ENCODE results near the gene TIRAP.
"Not testable (repeated sequence)": the region's sequence is repeated elsewhere in the genome, so short reads cannot be mapped to it uniquely, and the experiment has no call there.

Gene TIRAP, protein sequence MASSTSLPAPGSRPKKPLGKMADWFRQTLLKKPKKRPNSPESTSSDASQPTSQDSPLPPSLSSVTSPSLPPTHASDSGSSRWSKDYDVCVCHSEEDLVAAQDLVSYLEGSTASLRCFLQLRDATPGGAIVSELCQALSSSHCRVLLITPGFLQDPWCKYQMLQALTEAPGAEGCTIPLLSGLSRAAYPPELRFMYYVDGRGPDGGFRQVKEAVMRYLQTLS

DNA sequence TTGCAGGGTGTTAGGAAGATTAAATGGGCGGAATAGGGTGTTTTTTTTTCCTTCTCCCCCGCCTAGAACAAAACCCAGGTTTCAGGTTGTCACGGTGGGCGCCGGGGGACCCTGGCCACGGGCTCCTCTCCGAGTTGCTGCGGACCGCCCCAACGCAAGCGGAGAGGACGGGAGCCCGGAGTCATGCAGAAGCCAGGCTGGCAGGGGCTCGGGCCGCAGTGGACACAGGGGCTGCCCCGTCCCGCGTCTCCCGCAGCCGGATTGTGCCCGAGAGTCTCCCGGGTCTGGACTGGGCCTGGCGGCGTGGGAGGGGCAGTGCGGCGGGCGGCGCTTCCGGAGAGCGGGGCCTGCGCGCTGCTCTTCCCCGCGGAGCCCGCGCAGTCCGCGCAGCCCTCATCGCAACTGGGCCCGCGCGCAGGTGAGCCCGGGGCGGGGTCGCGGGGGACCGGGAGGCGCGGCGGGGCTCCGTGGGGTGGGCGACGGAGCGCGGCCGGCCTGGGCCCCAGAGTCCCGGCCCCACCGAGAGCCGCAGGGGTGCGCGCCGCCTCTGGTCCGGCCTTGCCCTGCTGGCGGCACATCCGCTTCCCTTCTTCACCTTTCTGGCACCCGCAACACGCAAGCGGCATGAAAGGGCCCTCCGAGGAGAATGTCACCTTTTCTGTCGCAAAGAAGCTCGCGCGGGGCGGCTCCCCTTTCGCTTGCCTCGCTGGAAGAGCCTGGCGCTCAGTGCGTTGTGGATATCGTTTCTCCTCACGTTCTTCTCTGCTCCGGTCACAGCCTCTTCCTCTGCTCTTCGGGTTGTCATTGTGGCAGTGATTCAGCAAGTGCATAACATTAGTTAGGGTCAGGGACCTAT, at the start of gene TIRAP:
TIRAP (plus strand) TSS at position 358 of the 856 bp plus-strand sequence. CDS start 7,802 bp downstream, outside the sequence.
- Mint-ChIP-seq H3K9me3 (no peaks in the 10 kb centered on the region), H3K4me3 (peak within 1 kb of the TSS; percentile 97 to 98), H3K4me1 (peaks cover 59% of the 10 kb centered on the region), H3K27ac (peak within 1 kb of the TSS; percentile 98 to 99), H3K27me3 (no peaks in the 10 kb centered on the region)
- ATAC-seq (peak; percentile 80), DNase-seq (peak; percentile 70 to 74)

DNA sequence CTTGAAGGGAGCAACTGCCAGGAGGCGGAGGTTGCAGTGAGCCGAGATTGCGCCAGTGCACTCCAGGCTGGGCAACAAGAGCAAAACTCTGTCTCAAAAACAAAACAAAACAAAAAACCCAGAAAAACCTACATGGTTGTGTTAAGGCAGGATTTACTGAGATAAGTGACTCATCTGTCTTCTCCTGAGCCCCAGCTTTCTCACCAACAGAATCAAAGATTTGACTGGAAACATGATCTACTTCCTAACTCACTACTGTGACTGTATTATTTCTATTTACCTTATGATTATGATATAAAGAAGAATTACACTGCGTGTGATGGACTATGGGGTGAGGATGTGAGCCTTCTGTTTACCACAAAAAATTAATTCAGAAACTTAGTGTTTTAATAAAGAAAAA, 49.5 kb upstream of the TIRAP start:
- no peak for DNase-seq
- Mint-ChIP-seq H3K4me3 (no peak overlapping the region), H3K9me3 (no peaks in the 10 kb centered on the region), H3K27ac (no peak overlapping the region), H3K27me3 (no peaks in the 10 kb centered on the region), H3K4me1 (no peaks in the 10 kb centered on the region)
- no peak for ATAC-seq

DNA sequence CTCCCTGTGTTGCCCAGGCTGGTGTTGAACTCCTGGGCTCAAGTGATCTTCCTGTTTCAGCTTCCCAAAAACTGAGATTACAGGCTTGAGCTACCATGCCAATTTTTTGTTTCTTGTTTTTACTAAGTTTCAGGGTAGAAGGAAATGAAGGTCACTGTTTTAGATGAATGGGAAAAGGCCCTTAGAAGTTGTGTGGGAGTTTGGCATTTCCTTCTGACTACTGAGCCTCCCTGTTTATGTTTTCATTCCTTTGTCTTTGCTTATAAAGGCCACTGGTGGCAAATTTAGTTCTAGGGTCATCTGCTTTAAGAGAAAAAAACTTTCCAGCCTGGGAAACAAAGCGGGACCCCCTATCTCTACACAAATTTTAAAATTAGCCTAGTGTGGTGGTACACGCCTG, 36.3 kb upstream of the TIRAP start:
- H3K4me3 Mint-ChIP-seq = no peak overlapping the region
- no peaks in the 10 kb centered on the region for H3K9me3 Mint-ChIP-seq
- no peaks in the 10 kb centered on the region for H3K27me3 Mint-ChIP-seq
- no peak for ATAC-seq
- H3K4me1 Mint-ChIP-seq = no peaks in the 10 kb centered on the region
- H3K27ac Mint-ChIP-seq = no peak overlapping the region
- DNase-seq = no peak

DNA sequence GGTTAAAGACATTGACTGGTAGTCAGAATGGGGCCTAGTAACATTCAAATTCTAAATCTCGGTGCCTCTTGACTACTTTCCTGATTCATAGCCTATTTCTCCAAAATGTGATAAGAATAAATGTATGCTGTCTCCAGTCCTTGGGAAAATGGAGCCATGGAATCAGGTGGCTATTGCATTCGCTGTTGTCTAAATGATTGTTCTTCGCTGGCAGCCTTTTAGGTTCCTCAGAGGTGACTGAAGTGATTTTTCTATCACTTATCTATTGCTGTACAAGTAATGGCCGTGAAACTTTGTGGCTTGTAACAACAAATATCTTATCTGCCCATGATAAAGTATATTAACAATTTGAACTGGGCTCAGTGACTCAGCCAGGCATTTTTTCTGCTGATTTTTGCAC, 29.6 kb upstream of the TIRAP start:
- DNase-seq (no peak), ATAC-seq (no peak)
- H3K4me1 Mint-ChIP-seq = no peaks in the 10 kb centered on the region
- H3K27me3 Mint-ChIP-seq = no peaks in the 10 kb centered on the region
- no peaks in the 10 kb centered on the region for H3K9me3 Mint-ChIP-seq
- H3K4me3 Mint-ChIP-seq = no peak overlapping the region
- no peak overlapping the region for H3K27ac Mint-ChIP-seq

DNA sequence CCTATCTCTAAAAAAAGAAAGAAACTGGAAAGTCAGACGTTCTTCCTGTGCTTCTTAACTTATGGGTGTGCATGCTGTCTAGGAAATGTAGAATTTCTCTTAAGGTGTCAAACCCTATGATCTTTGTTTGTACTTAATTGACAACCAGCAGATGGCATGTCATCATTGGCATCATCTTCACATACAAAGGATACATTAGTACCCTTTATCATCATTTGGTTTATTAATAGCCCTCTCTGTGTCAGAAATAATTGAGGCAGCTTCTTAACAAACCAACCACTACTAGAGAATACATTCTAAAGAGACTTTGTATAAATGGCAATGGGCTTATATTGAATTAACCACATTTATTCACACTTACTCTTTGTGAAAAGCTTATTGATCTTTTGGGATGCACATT, 28.1 kb upstream of the TIRAP start:
- H3K9me3 Mint-ChIP-seq = no peaks in the 10 kb centered on the region
- H3K27ac Mint-ChIP-seq = no peak overlapping the region
- no peaks in the 10 kb centered on the region for H3K4me1 Mint-ChIP-seq
- H3K27me3 Mint-ChIP-seq = no peaks in the 10 kb centered on the region
- ATAC-seq (no peak), DNase-seq (no peak)
- no peak overlapping the region for H3K4me3 Mint-ChIP-seq

DNA sequence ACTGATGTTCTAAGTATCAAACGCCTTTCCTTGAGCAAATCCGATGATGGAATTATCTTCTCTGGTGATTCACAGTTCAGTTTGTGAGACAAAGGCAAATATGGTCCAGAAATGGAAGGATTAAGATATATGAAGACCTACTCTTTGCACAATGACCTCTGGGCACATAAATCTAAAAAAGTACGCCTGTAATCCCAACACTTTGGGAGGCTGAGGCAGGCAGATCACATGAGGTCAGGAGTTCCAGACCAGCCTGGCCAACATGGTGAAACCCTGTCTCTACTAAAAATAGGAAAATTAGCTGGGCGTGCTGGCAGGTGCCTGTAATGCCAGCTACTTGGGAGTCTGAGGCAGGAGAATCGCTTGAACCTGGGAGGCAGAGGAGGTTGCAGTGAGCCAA, 27.4 kb upstream of the TIRAP start:
- not testable (repeated sequence) for H3K9me3 Mint-ChIP-seq, H3K4me3 Mint-ChIP-seq, H3K4me1 Mint-ChIP-seq, ATAC-seq, H3K27ac Mint-ChIP-seq, H3K27me3 Mint-ChIP-seq, DNase-seq

DNA sequence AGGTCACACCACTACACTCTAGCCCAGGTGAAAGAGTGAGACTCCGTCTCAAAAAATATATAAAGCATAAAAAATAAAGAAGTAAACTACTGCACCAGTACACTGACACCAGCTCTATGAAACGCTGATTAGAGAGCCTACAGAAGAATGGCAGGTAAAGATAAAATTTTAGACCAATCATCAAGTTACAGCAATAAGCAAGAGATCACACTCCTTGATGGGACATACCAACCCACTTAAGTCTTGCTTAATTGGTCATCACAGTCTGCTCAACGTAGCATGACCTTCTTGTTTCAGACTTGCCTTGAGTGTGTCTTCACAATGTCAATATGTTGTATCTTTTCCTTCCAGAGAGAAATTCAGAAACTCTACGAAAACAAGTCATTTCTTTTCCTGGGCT, 26.7 kb upstream of the TIRAP start:
- ATAC-seq (no peak), DNase-seq (no peak)
- Mint-ChIP-seq H3K9me3 (no peaks in the 10 kb centered on the region), H3K27ac (peak overlapping the region in 1 of 2 donors; percentile 52), H3K27me3 (no peaks in the 10 kb centered on the region), H3K4me3 (no peak overlapping the region), H3K4me1 (no peaks in the 10 kb centered on the region)

DNA sequence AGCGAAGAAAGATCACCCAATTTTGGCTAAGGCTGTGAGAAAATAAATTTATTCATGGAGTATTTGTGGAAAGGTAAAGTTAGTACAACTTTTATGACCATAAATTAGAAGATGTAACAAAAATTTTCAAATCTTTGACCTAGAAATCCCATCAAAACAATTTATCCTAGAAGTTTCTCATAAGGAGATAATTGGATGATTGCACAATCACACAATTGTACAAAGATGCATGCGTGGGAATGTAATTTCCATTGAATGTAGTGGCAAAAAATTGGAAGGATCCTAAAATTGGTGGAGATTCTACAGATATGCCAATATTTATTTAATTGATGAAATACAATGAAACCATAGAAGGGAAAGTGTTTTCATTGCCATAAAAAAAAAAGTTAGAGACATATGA, 25.7 kb upstream of the TIRAP start:
- H3K27me3 Mint-ChIP-seq = no peaks in the 10 kb centered on the region
- no peaks in the 10 kb centered on the region for H3K4me1 Mint-ChIP-seq
- no peak for ATAC-seq
- no peak overlapping the region for H3K27ac Mint-ChIP-seq
- no peaks in the 10 kb centered on the region for H3K9me3 Mint-ChIP-seq
- DNase-seq = no peak
- H3K4me3 Mint-ChIP-seq = no peak overlapping the region

DNA sequence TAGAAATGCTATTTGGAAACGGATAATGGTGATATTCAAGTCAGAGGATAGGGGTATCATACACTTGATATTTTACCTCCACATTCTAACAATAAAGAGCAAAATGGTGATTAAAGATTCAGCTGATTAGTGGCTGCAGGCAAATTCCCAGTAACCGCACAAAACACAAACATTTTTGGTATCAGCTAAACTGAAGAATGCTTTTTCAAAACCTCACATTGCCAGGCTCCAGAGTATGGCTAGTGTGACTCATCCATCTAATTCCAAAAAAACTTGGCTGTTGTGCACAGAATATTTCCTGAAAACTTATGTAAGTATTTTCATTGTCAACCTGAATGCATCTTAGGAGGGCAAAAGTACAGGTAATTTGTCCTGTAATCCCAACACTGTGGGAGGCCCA, 25.1 kb upstream of the TIRAP start:
- Mint-ChIP-seq H3K4me3 (no peak overlapping the region), H3K27me3 (no peaks in the 10 kb centered on the region), H3K27ac (no peak overlapping the region), H3K9me3 (no peaks in the 10 kb centered on the region), H3K4me1 (no peaks in the 10 kb centered on the region)
- no peak for DNase-seq
- no peak for ATAC-seq

DNA sequence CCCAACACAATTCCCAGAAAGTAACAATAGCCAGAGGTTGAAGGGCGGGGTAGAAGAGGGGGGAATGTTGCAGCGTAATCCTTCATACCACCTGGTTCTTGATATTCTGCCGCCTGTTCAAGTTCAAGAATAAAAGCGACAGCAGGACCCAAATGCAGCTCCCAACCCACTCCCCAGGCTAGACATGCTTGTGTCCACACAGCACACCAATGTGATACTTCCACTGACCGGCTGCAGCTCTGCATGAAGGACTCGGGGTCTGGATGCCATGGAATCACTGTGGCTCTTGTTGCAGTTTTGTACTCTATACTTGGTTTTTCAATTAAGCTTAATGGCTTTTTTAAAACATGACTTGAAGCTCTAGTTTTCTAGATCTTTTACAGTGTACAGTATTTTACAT, 20.7 kb upstream of the TIRAP start:
- peaks cover 17% of the 10 kb centered on the region for H3K4me1 Mint-ChIP-seq
- H3K9me3 Mint-ChIP-seq = no peaks in the 10 kb centered on the region
- no peak overlapping the region for H3K27ac Mint-ChIP-seq
- no peak overlapping the region for H3K4me3 Mint-ChIP-seq
- no peak for DNase-seq
- no peaks in the 10 kb centered on the region for H3K27me3 Mint-ChIP-seq
- ATAC-seq = no peak

DNA sequence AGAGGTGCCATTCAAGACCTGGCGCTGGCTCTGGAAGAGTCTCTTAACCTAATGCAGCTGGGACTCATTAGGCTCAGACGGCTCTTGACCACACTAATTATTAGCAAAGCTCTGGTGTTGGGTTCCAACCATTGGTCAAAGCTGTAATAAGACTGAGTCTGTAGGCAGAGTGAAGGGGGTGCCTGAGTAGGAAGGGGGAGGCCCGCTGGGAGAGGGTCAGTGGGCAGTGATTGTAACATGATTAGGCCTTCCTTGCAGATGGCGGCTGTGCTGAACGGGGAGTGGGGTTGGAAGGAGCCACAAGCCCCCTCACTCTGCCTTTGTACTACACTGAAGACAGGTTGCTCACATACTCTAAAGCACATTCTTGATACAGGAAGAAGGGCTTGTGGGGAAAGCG, 19.4 kb upstream of the TIRAP start:
- H3K4me1 Mint-ChIP-seq = peaks cover 25% of the 10 kb centered on the region
- no peak for DNase-seq
- no peaks in the 10 kb centered on the region for H3K27me3 Mint-ChIP-seq
- H3K9me3 Mint-ChIP-seq = no peaks in the 10 kb centered on the region
- H3K27ac Mint-ChIP-seq = peak overlapping the region in 1 of 2 donors; percentile 74
- no peak overlapping the region for H3K4me3 Mint-ChIP-seq
- ATAC-seq = no peak

DNA sequence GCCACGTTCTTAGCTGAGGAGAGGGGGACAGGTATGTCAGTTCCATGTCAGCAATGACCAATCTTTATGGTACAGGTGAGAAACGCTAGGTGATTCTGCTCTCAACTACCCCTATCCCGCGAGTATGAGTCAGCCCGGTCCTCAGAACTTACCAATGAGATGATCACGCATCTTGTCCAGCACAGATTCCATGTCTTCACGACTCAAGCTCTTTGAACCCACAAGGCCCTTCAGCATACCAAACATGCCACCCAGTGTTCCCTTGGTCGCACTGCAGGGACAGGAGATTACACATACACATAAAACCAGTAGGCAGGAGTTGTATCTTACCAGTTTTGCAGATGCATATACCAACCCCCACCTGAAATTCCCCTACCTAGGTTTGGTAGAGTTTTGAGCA, 17.1 kb upstream of the TIRAP start:
- no peak for ATAC-seq
- Mint-ChIP-seq H3K9me3 (no peaks in the 10 kb centered on the region), H3K4me1 (peaks cover 44% of the 10 kb centered on the region), H3K27me3 (no peaks in the 10 kb centered on the region), H3K4me3 (no peak overlapping the region), H3K27ac (no peak overlapping the region)
- no peak for DNase-seq

DNA sequence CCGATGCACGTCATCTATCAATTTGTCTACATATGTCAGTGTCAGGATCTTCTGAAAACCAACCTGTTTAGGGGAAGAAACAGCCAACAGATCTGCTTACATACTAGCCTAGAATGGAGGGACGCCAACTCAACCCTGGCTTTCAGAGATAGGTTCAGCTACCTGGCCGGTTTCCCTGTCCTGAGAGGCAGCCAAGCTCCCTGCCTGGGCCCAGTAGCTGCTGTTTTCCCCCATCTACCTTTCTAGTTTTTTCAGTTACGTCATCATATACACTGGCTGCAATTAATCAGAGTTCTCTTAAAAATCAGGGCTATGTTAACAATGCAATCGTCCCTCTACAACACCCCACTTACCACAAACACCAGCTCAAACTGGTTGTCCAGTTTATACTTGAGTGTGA, 15.2 kb upstream of the TIRAP start:
- H3K27me3 Mint-ChIP-seq = no peaks in the 10 kb centered on the region
- ATAC-seq (no peak), DNase-seq (no peak)
- peak overlapping the region; percentile 98 to 99 for H3K4me3 Mint-ChIP-seq
- H3K4me1 Mint-ChIP-seq = peaks cover 50% of the 10 kb centered on the region
- H3K9me3 Mint-ChIP-seq = no peaks in the 10 kb centered on the region
- peak overlapping the region; percentile 99 for H3K27ac Mint-ChIP-seq

DNA sequence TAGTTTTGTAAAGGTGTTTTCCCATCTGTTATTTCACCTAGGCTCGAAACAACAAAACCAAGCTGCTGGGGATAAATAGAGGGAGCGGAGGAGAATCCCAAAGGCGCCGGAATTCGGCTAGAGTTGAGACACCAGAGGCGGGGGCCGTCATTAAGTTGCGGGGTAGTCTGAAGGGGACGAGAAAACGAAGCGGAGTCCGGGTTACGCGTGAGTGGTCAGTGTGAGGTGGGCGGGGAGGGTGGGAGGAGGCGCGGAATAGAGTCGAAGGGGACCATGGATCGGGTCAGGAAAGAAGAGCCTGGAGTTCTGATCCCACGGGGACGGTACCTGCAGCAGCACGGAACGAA, 14.6 kb upstream of the TIRAP start:
- Mint-ChIP-seq H3K27me3 (no peaks in the 10 kb centered on the region), H3K27ac (peak overlapping the region; percentile 99), H3K9me3 (no peaks in the 10 kb centered on the region), H3K4me1 (peaks cover 50% of the 10 kb centered on the region), H3K4me3 (peak overlapping the region; percentile 98 to 99)
- ATAC-seq (peak; percentile 6), DNase-seq (no peak)

DNA sequence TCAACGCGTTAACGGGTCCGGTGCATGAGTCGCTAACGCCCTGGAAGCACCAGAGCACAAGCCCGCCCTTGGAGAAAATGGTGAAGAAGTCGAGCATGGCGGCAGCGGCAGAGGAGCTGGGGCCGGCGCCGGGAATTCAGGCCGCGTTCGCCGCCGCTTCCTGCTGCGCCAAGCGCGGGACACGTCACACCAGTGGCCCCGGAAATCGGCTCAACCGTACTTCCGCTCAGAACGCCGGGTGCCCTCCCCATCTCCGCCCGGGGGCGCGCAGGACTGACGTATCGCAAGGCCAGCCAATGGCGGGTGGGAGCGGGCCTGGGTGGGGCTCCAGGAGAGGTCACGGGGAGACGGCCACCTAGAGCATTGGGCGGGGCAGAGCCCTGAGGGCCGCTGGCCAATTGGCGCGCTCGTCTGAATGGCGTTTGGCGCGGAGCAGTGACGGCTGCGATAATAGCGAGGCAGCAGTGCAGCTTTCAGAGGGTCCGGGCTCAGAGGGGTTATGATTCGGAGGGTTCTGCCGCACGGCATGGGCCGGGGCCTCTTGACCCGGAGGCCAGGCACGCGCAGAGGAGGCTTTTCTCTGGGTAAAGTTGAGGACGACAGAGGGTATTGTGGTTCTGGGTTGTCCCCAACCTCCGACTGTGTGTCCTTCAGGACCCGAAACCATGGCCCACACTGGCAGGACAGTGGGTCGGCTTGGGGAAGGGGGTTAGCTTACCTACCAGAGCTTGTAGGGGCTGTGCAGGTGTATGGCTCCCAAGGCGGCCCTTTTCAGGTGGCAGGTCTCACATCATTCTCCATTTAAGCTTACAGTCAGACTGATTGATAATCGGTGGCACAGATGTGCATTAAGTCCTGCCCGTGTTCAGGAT, 13.9 kb upstream of the TIRAP start, which contains the start of the genes FOXRED1 and SRPRA:
FOXRED1 (plus strand) TSS at position 447 of the 872 bp plus-strand sequence; CDS start at position 500, 53 bp downstream.
SRPRA (minus strand) TSS at position 188 of the 872 bp plus-strand sequence; CDS start at position 97, 91 bp downstream.
- Mint-ChIP-seq H3K4me1 (peaks cover 52% of the 10 kb centered on the region), H3K27me3 (no peaks in the 10 kb centered on the region), H3K27ac (peak within 1 kb of the TSS; percentile 99), H3K4me3 (peak within 1 kb of the TSS; percentile 98 to 99), H3K9me3 (no peaks in the 10 kb centered on the region)
- ATAC-seq (peak; percentile 99), DNase-seq (peak; percentile 99 to 100)
